SK-N-SH (cell line): ENCODE measurements around the gene PYGB. TPM values are rescaled to one million over a fixed set of nuclear protein-coding genes. Genes with fewer than 3 reads are reported as not detected.

Experiments used
- CTCF ChIA-PET: fragments of 300-600, 350-600 bp; formaldehyde crosslinking; extraction: SDS; loops from one replicate; lab custom pipeline; 2021; lab: Yijun Ruan, JAX
- POLR2A ChIA-PET: fragments of 350-600 bp; sonication (Branson Sonifier 250); formaldehyde crosslinking; extraction: SDS; loops from one replicate; lab custom pipeline; 2020; ENCODE audit warnings: antibody characterized with exemption, inconsistent platforms; lab: Yijun Ruan, JAX
- DNase-seq: peaks from one replicate; pipeline ENCODE4 v3.0.0; 2012
- H2AFZ ChIP-seq: fragments of 200-600 bp; sonication (generic); 2 replicates; pipeline ENCODE4 v1.8.1; 2016; ENCODE audit warnings: antibody characterized with exemption, mild to moderate bottlenecking, low read depth
- H3F3A ChIP-seq: fragments of 200-600 bp; sonication (generic); replicated peaks from 2 replicates; pipeline ENCODE3; 2016; ENCODE audit warnings: antibody characterized with exemption, mild to moderate bottlenecking; ENCODE audit not compliant: insufficient read depth
- H3K27ac ChIP-seq, 2 experiments: fragments of 200-500 bp in 1 of 2; fragments of 200-600 bp in 1 of 2; sonication (Bioruptor generic) in 1 of 2; sonication (generic), shearing (Covaris generic) in 1 of 2; 2 replicates each; pipeline versions ENCODE4 v1.5.1 to v1.6.1; 2014 to 2016; ENCODE audit warnings: low read depth in 2 of 2, inconsistent platforms in 1 of 2, low read length in 1 of 2, mild to moderate bottlenecking in 1 of 2, mixed read lengths in 1 of 2
- H3K27me3 ChIP-seq: fragments of 200-600 bp; sonication (generic), shearing (Covaris generic); 2 replicates; pipeline ENCODE4 v1.6.1; 2016; ENCODE audit warnings: mixed run types; ENCODE audit not compliant: insufficient read depth
- H3K36me3 ChIP-seq, 2 experiments: fragments of 200-500 bp in 1 of 2; fragments of 200-600 bp in 1 of 2; sonication (Bioruptor generic) in 1 of 2; sonication (generic) in 1 of 2; replicated peaks in 1 of 2; 2 replicates each; pipeline versions ENCODE3 to v1.5.1; 2014 to 2016; ENCODE audit warnings: low read length in 1 of 2, mild to moderate bottlenecking in 1 of 2; ENCODE audit not compliant: insufficient read depth in 2 of 2, control insufficient read depth in 1 of 2
- H3K4me1 ChIP-seq, 2 experiments: fragments of 200-500 bp in 1 of 2; fragments of 200-600 bp in 1 of 2; sonication (Bioruptor generic) in 1 of 2; sonication (generic), shearing (Covaris generic) in 1 of 2; 2 replicates each; pipeline versions ENCODE4 v1.5.1 to v1.6.1; 2014 to 2016; ENCODE audit warnings: low read depth in 1 of 2, low read length in 1 of 2, mixed run types in 1 of 2; ENCODE audit not compliant: insufficient read depth in 2 of 2, control insufficient read depth in 1 of 2
- H3K4me2 ChIP-seq: fragments of 200-600 bp; sonication (generic), shearing (Covaris generic); 2 replicates; pipeline ENCODE4 v1.6.1; 2017; ENCODE audit warnings: mixed run types
- H3K4me3 ChIP-seq, 2 experiments: fragments of 200-500 bp in 1 of 2; fragments of 200-600 bp in 1 of 2; sonication (Bioruptor generic) in 1 of 2; sonication (generic), shearing (Covaris generic) in 1 of 2; 2 replicates each; pipeline versions ENCODE4 v1.5.1 to v1.8.1; 2014 to 2016; ENCODE audit warnings: low read depth in 2 of 2, inconsistent platforms in 1 of 2, low read length in 1 of 2, mild to moderate bottlenecking in 1 of 2, mixed read lengths in 1 of 2, moderate library complexity in 1 of 2
- H3K79me2 ChIP-seq: fragments of 200-600 bp; sonication (generic); 2 replicates; pipeline ENCODE4 v1.8.1; 2017; ENCODE audit warnings: mild to moderate bottlenecking; ENCODE audit not compliant: insufficient read depth
- H3K9ac ChIP-seq: fragments of 200-600 bp; sonication (generic); 2 replicates; pipeline ENCODE4 v1.6.1; 2017; ENCODE audit warnings: mixed run types
- H3K9me2 ChIP-seq: fragments of 200-600 bp; sonication (generic); 2 replicates; pipeline ENCODE4 v1.6.1; 2017; ENCODE audit warnings: mixed run types
- H3K9me3 ChIP-seq: fragments of 200-600 bp; sonication (generic); 2 replicates; pipeline ENCODE4 v1.6.1; 2017; ENCODE audit warnings: mixed run types, mild to moderate bottlenecking, moderate library complexity
- H4K20me1 ChIP-seq: fragments of 200-600 bp; sonication (generic); 2 replicates; pipeline ENCODE4 v1.6.1; 2017; ENCODE audit warnings: mild to moderate bottlenecking, mixed run types; ENCODE audit not compliant: insufficient read depth
- CHD2 ChIP-seq: fragments of 150-350 bp; IDR thresholded peaks from 2 replicates; pipeline ENCODE4 v1.6.1; 2018; ENCODE audit warnings: low read length; ENCODE audit not compliant: partially characterized antibody
- EP300 ChIP-seq, 2 experiments: IDR thresholded peaks; 2 replicates each; pipeline versions ENCODE4 v1.4.0 to v1.6.1; 2012; ENCODE audit warnings: borderline replicate concordance in 1 of 2, low read depth in 1 of 2, low read length in 1 of 2
- FOXJ3 ChIP-seq: sonication (generic); formaldehyde crosslinking; IDR thresholded peaks from 2 replicates; pipeline ENCODE4 v1.5.1; 2020; ENCODE audit warnings: mild to moderate bottlenecking, missing genetic modification reagents
- GATA2 ChIP-seq: sonication (generic); formaldehyde crosslinking; IDR thresholded peaks from 2 replicates; pipeline ENCODE4 v1.5.0; 2020; ENCODE audit warnings: mild to moderate bottlenecking, missing genetic modification reagents
- MXI1 ChIP-seq: IDR thresholded peaks from 2 replicates; pipeline ENCODE4 v1.6.1; 2012; ENCODE audit warnings: mild to moderate bottlenecking, low read depth, low read length, improper control_type of control experiment
- NFIC ChIP-seq: IDR thresholded peaks from 2 replicates; pipeline ENCODE4 v1.4.0; 2012; ENCODE audit warnings: borderline replicate concordance
- NRF1 ChIP-seq: IDR thresholded peaks from 2 replicates; pipeline ENCODE4 v1.6.1; 2012; ENCODE audit warnings: low read depth, mild to moderate bottlenecking, low read length
- RAD21 ChIP-seq: IDR thresholded peaks from 2 replicates; pipeline ENCODE4 v1.6.1; 2012; ENCODE audit warnings: mild to moderate bottlenecking, low read length
- RCOR1 ChIP-seq: fragments of 150-350 bp; IDR thresholded peaks from 2 replicates; pipeline ENCODE4 v1.6.1; 2017; ENCODE audit warnings: antibody characterized with exemption, low read length
- RFX5 ChIP-seq: IDR thresholded peaks from 2 replicates; pipeline ENCODE4 v1.6.1; 2012; ENCODE audit warnings: mild to moderate bottlenecking, improper control_type of control experiment, low read length
- RXRA ChIP-seq: IDR thresholded peaks from 2 replicates; pipeline ENCODE4 v1.4.0; 2012; ENCODE audit warnings: low read depth, mild to moderate bottlenecking, borderline replicate concordance
- SIN3A ChIP-seq: IDR thresholded peaks from 2 replicates; pipeline ENCODE4 v1.6.1; 2012; ENCODE audit warnings: low read depth, mild to moderate bottlenecking, low read length, moderate library complexity, borderline replicate concordance
- SMC3 ChIP-seq: IDR thresholded peaks from 2 replicates; pipeline ENCODE4 v1.6.1; 2012; ENCODE audit warnings: low read depth, low read length, improper control_type of control experiment
- TCF12 ChIP-seq: IDR thresholded peaks from 2 replicates; pipeline ENCODE4 v1.4.0; 2012
- WGBS: methylation state at CpG from one replicate; pipeline ENCODE4 v1.1.6; 2017; ENCODE audit warnings: low lambda C conversion rate; 5-methylcytosine and 5-hydroxymethylcytosine counted together
- polyA plus RNA-seq, 3 experiments: library from polyadenylated mRNA; depleted of rRNA; stranded (reverse); fragments of >200 nt; gene quantifications; 2 replicates each; pipeline ENCODE4 v1.2.3, GENCODE V29; 2012
- TF ChIP-seq, protein P1 (sequence below): IDR thresholded peaks from 2 replicates; pipeline ENCODE4 v1.4.0; 2012; ENCODE audit warnings: low read depth, borderline replicate concordance

Gene PYGB
- polyA plus RNA-seq, 1 of the 3 experiments (the other 2 are of a cell fraction): 35.8 TPM

DNA sequence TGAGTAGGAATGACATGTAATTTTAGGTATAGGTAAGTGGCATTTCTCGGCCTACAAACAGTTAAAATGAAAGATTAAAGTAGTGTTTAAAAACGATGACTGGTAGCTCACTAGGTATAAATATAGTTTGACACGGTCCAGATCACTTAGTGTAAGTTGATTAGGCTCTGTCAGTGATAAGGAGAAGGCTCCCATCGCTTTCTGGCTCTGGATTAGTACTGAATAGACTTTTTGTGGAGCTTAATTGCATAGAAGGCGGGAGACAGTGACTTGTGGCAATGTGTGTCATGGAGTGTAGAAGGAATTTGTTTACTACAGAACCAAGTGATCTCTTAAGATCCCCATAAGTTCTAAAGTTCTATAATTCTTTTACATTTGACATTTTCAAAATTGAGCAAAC lies 6.7 kb downstream of the PYGB start:
- peak; percentile 65 for TF ChIP-seq CHD2
- TF ChIP-seq GATA2 (CRISPR knock-in tag): peak; percentile 87
- TF ChIP-seq RFX5: no peak
- TF ChIP-seq RCOR1: peak; percentile 84; the same call in 1 of the 2 replicates
- TF ChIP-seq FOXJ3 (CRISPR knock-in tag): no peak
- TF ChIP-seq TCF12: no peak
- peak; percentile 68; the same call in 1 of the 2 replicates for TF ChIP-seq MXI1
- TF ChIP-seq, protein P1, sequence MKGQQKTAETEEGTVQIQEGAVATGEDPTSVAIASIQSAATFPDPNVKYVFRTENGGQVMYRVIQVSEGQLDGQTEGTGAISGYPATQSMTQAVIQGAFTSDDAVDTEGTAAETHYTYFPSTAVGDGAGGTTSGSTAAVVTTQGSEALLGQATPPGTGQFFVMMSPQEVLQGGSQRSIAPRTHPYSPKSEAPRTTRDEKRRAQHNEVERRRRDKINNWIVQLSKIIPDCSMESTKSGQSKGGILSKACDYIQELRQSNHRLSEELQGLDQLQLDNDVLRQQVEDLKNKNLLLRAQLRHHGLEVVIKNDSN: no peak
- peak in 1 of 2 experiments; percentile 79; a peak in 2 of 4 replicates for TF ChIP-seq EP300 (IDR thresholded peaks at IDR 0.05; ENCODE audit: borderline replicate concordance in 1 of 2, low read depth in 1 of 2, low read length in 1 of 2)
- Histone ChIP-seq H3K9me3 (no peaks in the 10 kb centered on the region), H3K4me1 (peaks cover 11 to 58% of the 10 kb centered on the region in 2 experiments), H3K27ac (peak overlapping the region in 1 of 2 experiments; percentile 69; a peak in 2 of 4 replicates), H3K79me2 (peaks cover 97% of the 10 kb centered on the region), H2AFZ (no peak overlapping the region), H3K4me2 (no peak overlapping the region), H3K36me3 (peaks cover 11 to 17% of the 10 kb centered on the region in 2 experiments), H4K20me1 (peaks cover 95% of the 10 kb centered on the region), H3K4me3 (no peak overlapping the region; a peak in 1 of 4 replicates), H3K27me3 (no peaks in the 10 kb centered on the region), H3K9ac (no peak overlapping the region), H3K9me2 (no peaks in the 10 kb centered on the region), H3F3A (no peaks in the 10 kb centered on the region)
- WGBS: 53% methylated on average over 5 of the region's 5 CpGs
- ChIA-PET POLR2A (interaction anchor here (1.4 to 1.7 kb wide), 2 partner anchors 26 to 153 kb away, joined by 5 to 6 read pairs; partner anchors contain the start of gene GINS1), CTCF (interaction anchor here (1.0 to 2.9 kb wide), 7 partner anchors 17 to 261 kb away, joined by 3 to 16 read pairs (median 4); partner anchors contain the start of gene ENTPD6)
- peak; percentile 73 for DNase-seq

DNA sequence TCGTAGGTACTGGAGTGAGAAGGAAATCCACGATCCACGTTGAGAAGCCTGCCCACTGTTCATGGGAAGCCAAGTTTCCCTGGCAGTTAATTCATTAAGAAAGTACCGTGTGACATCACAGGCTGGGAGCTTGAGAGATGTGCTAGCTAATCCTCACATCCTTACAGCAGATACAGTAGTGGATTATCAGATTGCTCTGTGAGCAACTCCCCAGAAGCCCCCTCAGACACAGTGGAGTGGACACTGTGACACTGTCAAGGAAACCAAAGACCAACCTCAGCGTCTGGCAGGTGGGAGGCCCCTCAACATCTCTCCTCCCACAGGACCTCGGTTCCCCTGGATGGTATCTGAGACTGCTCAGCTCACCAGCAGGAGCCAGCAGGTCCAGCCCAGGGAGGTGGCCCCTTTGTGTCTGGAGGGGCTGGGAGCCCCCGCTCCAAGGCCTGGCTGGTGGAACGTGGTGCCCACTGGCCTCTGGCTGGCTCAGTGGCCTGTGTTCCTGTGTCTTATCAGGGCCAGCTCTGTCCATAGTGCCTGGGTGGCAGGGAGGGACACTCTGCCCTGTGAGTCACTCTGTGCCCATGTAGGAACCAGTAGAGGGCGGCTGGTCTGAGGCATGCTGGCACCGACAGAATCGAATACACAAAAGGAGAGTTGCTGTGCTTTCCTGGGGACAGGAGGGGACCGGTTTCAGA lies 7.2 kb downstream of the PYGB start:
- H3K27me3 ChIP-seq: no peaks in the 10 kb centered on the region
- CTCF ChIA-PET: interaction anchor here (1.0 to 2.9 kb wide), 10 partner anchors 17 to 262 kb away, joined by 3 to 16 read pairs (median 4); partner anchors contain the start of gene ENTPD6
- 62% methylated on average over 7 of the region's 12 CpGs for WGBS

More for the DNA sequence above, 7.2 kb downstream of the PYGB start:
- H3K79me2 ChIP-seq: peaks cover 97% of the 10 kb centered on the region
- H3K36me3 ChIP-seq: peaks cover 15 to 22% of the 10 kb centered on the region in 2 experiments
- peak; percentile 68 for DNase-seq
- H3F3A ChIP-seq: no peaks in the 10 kb centered on the region
- peaks cover 9 to 54% of the 10 kb centered on the region in 2 experiments for H3K4me1 ChIP-seq
- no peak overlapping the region for H2AFZ ChIP-seq
- H3K27ac ChIP-seq: peak overlapping the region in 1 of 2 experiments; percentile 69; a peak in 2 of 4 replicates
- no peaks in the 10 kb centered on the region for H3K9me3 ChIP-seq
- no peak overlapping the region; the same call in 1 of the 2 replicates for H3K9ac ChIP-seq
- no peak overlapping the region for H3K4me3 ChIP-seq
- TF ChIP-seq NRF1 (no peak), NFIC (no peak), RAD21 (peak; percentile 42), RXRA (no peak), GATA2 (CRISPR knock-in tag) (0 out of 2 replicates have a peak, but pooled peaks have one; percentile 8), SIN3A (no peak), EP300 (IDR thresholded peaks at IDR 0.05; ENCODE audit: borderline replicate concordance in 1 of 2, low read depth in 1 of 2, low read length in 1 of 2) (no peak), SMC3 (peak; percentile 15; the same call in 1 of the 2 replicates)
- no peaks in the 10 kb centered on the region for H3K9me2 ChIP-seq
- H4K20me1 ChIP-seq: peaks cover 90% of the 10 kb centered on the region
- POLR2A ChIA-PET: interaction anchor here (1.7 kb wide), 1 partner anchor 152 kb away, joined by 5 read pairs; the partner anchor contains the start of gene GINS1
- H3K4me2 ChIP-seq: no peak overlapping the region
